Astrocyte (in vitro differentiated cells and primary cell): ENCODE results near the gene FBXO5.

Source experiments
- EZH2 ChIP-seq: IDR thresholded peaks from 2 replicates; pipeline ENCODE4 v1.6.1; 2012; ENCODE audit warnings: mild to moderate bottlenecking, low read length, inconsistent platforms; ENCODE audit not compliant: insufficient read depth
- TF ChIP-seq, protein P1 (sequence below): IDR thresholded peaks from 2 replicates; pipeline ENCODE4 v1.5.1; 2011; ENCODE audit warnings: low read depth, mild to moderate bottlenecking, inconsistent platforms, low read length, moderate library complexity; ENCODE audit not compliant: insufficient read depth

DNA sequence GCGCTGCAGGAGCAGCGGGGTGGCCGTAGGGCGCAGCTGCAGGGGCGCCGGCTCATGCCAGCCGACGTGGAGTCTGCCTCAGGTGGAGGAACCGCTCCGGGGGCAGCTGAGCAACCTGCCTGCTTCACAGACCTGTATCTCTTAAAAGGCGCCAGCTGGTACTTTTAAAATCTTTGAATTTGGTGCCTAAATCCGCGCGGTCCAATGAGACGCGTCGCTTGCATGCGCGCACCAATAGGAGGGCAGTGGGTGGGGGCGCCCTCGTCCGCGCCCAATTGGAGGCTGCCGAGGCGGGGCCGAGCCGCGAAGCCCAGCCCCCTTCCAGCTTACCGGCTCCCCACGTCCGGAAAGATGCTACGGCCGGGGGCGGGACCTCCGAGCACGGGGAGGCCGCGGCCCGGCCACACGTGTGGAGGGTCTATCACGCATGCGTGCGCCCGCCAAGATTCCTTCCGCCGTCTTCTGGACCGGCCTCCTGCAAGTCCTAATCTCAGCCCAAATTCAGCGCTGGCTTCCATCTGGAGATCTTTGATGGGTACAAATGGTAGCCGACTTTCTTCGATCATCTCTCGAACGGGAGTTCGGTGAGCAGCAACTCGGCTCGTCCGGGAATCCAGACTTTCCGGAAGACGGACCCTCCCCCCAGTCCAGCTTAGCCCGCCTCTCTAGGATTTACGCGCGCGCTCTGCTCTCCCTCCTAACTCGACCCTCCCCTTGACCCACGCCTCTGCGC lies at the start of gene FBXO5:
- TF ChIP-seq, protein P1, sequence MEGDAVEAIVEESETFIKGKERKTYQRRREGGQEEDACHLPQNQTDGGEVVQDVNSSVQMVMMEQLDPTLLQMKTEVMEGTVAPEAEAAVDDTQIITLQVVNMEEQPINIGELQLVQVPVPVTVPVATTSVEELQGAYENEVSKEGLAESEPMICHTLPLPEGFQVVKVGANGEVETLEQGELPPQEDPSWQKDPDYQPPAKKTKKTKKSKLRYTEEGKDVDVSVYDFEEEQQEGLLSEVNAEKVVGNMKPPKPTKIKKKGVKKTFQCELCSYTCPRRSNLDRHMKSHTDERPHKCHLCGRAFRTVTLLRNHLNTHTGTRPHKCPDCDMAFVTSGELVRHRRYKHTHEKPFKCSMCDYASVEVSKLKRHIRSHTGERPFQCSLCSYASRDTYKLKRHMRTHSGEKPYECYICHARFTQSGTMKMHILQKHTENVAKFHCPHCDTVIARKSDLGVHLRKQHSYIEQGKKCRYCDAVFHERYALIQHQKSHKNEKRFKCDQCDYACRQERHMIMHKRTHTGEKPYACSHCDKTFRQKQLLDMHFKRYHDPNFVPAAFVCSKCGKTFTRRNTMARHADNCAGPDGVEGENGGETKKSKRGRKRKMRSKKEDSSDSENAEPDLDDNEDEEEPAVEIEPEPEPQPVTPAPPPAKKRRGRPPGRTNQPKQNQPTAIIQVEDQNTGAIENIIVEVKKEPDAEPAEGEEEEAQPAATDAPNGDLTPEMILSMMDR = no peak
- no peak for TF ChIP-seq EZH2
